Airway epithelial cell (primary cell): ENCODE data around the gene ZNF497. TPM values are rescaled to one million over a fixed set of nuclear protein-coding genes. Genes with fewer than 3 reads are reported as not detected.

Source experiments
- total RNA-seq: library from RNA; depleted of rRNA; stranded (reverse); fragments of >200 nt; gene quantifications from 2 replicates; pipeline ENCODE4 v1.2.3, GENCODE V29; 2015

The ZNF497 gene
- total RNA-seq: 0.65 and 0.78 TPM in 2 replicates

GRCh38 chr19:58362272-58362994, at the start of gene ZNF497:
Gene ZNF497, minus strand, starts transcription at chr19:58362751. Its CDS starts 5,116 bp downstream, at chr19:58357635.

GRCh38 chr19:58408152-58409009, 45.8 kb upstream of the ZNF497 start, which contains the start of gene ZNF584:
Gene ZNF584, plus strand, starts transcription at chr19:58408649. Its CDS starts 499 bp downstream, at chr19:58409148.

GRCh38 chr19:58395220-58395978, 32.8 kb upstream of the ZNF497 start, which contains the start of gene RNF225:
Gene RNF225, plus strand, starts transcription at chr19:58395656. Its CDS starts 434 bp downstream, at chr19:58396090.

GRCh38 chr19:58386576-58387337, 24.2 kb upstream of the ZNF497 start, which contains the start of gene RPS5:
Gene RPS5, plus strand, starts transcription at chr19:58387269. Its CDS starts 869 bp downstream, at chr19:58388138.

GRCh38 chr19:58380662-58381459, 18.3 kb upstream of the ZNF497 start, which contains the start of gene ZNF837:
Gene ZNF837, minus strand, starts transcription at chr19:58381030. Its CDS starts 11,698 bp downstream, at chr19:58369332.

GRCh38 chr19:58352760-58353671, 9.5 kb downstream of the ZNF497 start, which contains the start of gene A1BG:
Gene A1BG, minus strand, starts transcription at chr19:58353492. Its CDS starts 55 bp downstream, at chr19:58353437.

GRCh38 chr19:58326914-58327726, 35.4 kb downstream of the ZNF497 start, which contains the start of gene ZSCAN22:
Gene ZSCAN22, plus strand, starts transcription at chr19:58326994. Its CDS starts 7,809 bp downstream, at chr19:58334803.

GRCh38 chr19:58305065-58305931, 57.3 kb downstream of the ZNF497 start, which contains the start of gene ERVK3-1:
Gene ERVK3-1, plus strand, starts transcription at chr19:58305377. Its CDS starts 6,792 bp downstream, at chr19:58312169.

Other genes with a start within 250 kb of the ZNF497 start
- gene ZNF329, start 212.0 kb downstream of the ZNF497 start, total RNA-seq: 5.2 and 5.3 TPM in 2 replicates
- gene ZNF274, start 179.7 kb downstream of the ZNF497 start, total RNA-seq: 16.3 and 23.1 TPM in 2 replicates
- gene ZNF544, start 133.8 kb downstream of the ZNF497 start, total RNA-seq: 40.3 and 54.7 TPM in 2 replicates
- 3.3 and 5.2 TPM in 2 replicates for gene ZNF8, start 83.8 kb downstream of the ZNF497 start, total RNA-seq
- 17.9 and 30.4 TPM in 2 replicates for gene ERVK3-1, start 57.4 kb downstream of the ZNF497 start, total RNA-seq
- 1.9 and 2.3 TPM in 2 replicates for gene ZSCAN22, start 35.8 kb downstream of the ZNF497 start, total RNA-seq
- gene A1BG, start 9.3 kb downstream of the ZNF497 start, total RNA-seq: 10.2 and 28.2 TPM in 2 replicates
- 2.9 and 3.1 TPM in 2 replicates for gene ZNF837, start 18.3 kb upstream of the ZNF497 start, total RNA-seq
- gene RPS5, start 24.5 kb upstream of the ZNF497 start, total RNA-seq: 2,475 and 2,576 TPM in 2 replicates
- 3.8 and 4.2 TPM in 2 replicates for gene RNF225, start 32.9 kb upstream of the ZNF497 start, total RNA-seq
- gene ZNF584, start 45.9 kb upstream of the ZNF497 start, total RNA-seq: 7.0 and 13.4 TPM in 2 replicates
- gene ZNF132, start 77.4 kb upstream of the ZNF497 start, total RNA-seq: 2.8 and 3.3 TPM in 2 replicates
- 5.4 and 9.4 TPM in 2 replicates for gene ZNF324B, start 88.9 kb upstream of the ZNF497 start, total RNA-seq
- 15.4 and 16.2 TPM in 2 replicates for gene ZNF324, start 104.3 kb upstream of the ZNF497 start, total RNA-seq
- gene ZNF446, start 113.6 kb upstream of the ZNF497 start, total RNA-seq: 9.1 and 12.2 TPM in 2 replicates
- 22.4 and 26.7 TPM in 2 replicates for gene SLC27A5, start 149.2 kb upstream of the ZNF497 start, total RNA-seq
- gene ZBTB45, start 157.1 kb upstream of the ZNF497 start, total RNA-seq: 16.3 and 20.7 TPM in 2 replicates
- gene TRIM28, start 181.3 kb upstream of the ZNF497 start, total RNA-seq: 425 and 465 TPM in 2 replicates
- 132 and 155 TPM in 2 replicates for gene CHMP2A, start 192.4 kb upstream of the ZNF497 start, total RNA-seq
- 41.6 and 48.6 TPM in 2 replicates for gene UBE2M, start 195.9 kb upstream of the ZNF497 start, total RNA-seq
- gene MZF1, start 210.6 kb upstream of the ZNF497 start, total RNA-seq: 7.5 and 9.3 TPM in 2 replicates